Panc1 (cell line): ENCODE data around the gene VEZF1. TPM values are rescaled to one million over a fixed set of nuclear protein-coding genes. Genes with fewer than 3 reads are reported as not detected.

Source experiments
- ATAC-seq: fragments of 200-7000 bp; cut with Tn5 transposase; 2 replicates; pipeline ENCODE4 v1.9.1; 2020; ENCODE audit warnings: mild to moderate bottlenecking, moderate library complexity
- BruUV-seq: library from RNA; stranded (reverse); fragments of 400-500 nt; replicated peaks from 2 replicates; lab custom pipeline; 2021; lab: Mats Ljungman, UMichigan
- CTCF ChIA-PET: fragments of 300-600 bp; sonication (Branson Sonifier 250); formaldehyde crosslinking; loops from one replicate; lab custom pipeline; 2022; ENCODE audit warnings: antibody characterized with exemption; lab: Charles Lee
- POLR2A ChIA-PET: fragments of 300-600 bp; sonication (Branson Sonifier 250); formaldehyde crosslinking; loops from one replicate; lab custom pipeline; 2022; ENCODE audit warnings: antibody characterized with exemption; lab: Charles Lee
- DNase-seq: peaks from one replicate; pipeline ENCODE4 v3.0.0-alpha.2; 2010; ENCODE audit warnings: low read depth, low spot score
- H3K27ac ChIP-seq: 2 replicates; pipeline ENCODE4 v1.5.1; 2011; ENCODE audit warnings: mild to moderate bottlenecking, low read length, inconsistent platforms
- H3K27me3 ChIP-seq: fragments of 200-500 bp; sonication (Bioruptor generic); 2 replicates; pipeline ENCODE4 v1.6.0; 2014; ENCODE audit warnings: low read length, inconsistent platforms; ENCODE audit not compliant: control insufficient read depth, insufficient read depth
- H3K36me3 ChIP-seq: fragments of 200-500 bp; sonication (Bioruptor generic); 2 replicates; pipeline ENCODE4 v1.5.1; 2014; ENCODE audit warnings: inconsistent platforms, mild to moderate bottlenecking, low read length, moderate library complexity; ENCODE audit not compliant: control insufficient read depth, insufficient read depth
- H3K4me1 ChIP-seq: 2 replicates; pipeline ENCODE4 v1.5.1; 2011; ENCODE audit warnings: inconsistent platforms, mild to moderate bottlenecking, low read length, moderate library complexity; ENCODE audit not compliant: control insufficient read depth, insufficient read depth
- H3K4me3 ChIP-seq, 2 experiments: 2 replicates each; pipeline ENCODE4 v1.5.1; 2011 to 2012; ENCODE audit warnings: low read depth in 2 of 2, low read length in 2 of 2, mild to moderate bottlenecking in 2 of 2, inconsistent platforms in 1 of 2, moderate library complexity in 1 of 2
- H3K9me3 ChIP-seq: fragments of 200-500 bp; sonication (Bioruptor generic); 2 replicates; pipeline ENCODE4 v1.5.1; 2014; ENCODE audit warnings: low read depth, mild to moderate bottlenecking, inconsistent platforms, low read length, moderate library complexity; ENCODE audit not compliant: control insufficient read depth, insufficient read depth
- POLR2AphosphoS5 ChIP-seq: IDR thresholded peaks from 2 replicates; pipeline ENCODE4 v1.6.1; 2012; ENCODE audit warnings: mild to moderate bottlenecking, low read depth, low read length, moderate library complexity
- SIN3A ChIP-seq: IDR thresholded peaks from 2 replicates; pipeline ENCODE4 v1.6.1; 2012; ENCODE audit warnings: low read depth, mild to moderate bottlenecking, low read length, moderate library complexity, borderline replicate concordance; ENCODE audit not compliant: insufficient read depth
- TCF7L2 ChIP-seq: IDR thresholded peaks from 2 replicates; pipeline ENCODE4 v1.6.1; 2011; ENCODE audit warnings: mild to moderate bottlenecking, low read depth, low read length, inconsistent platforms
- in situ Hi-C: cut with HindIII; loops from 2 replicates; pipeline ENCODE4 v1.10.0; 2016; ENCODE audit warnings: low sequenced_read_pairs, low pct_unique_long_range_greater_than_20kb
- intact Hi-C: fragments of 100-400 bp; cut with micrococcal nuclease; formaldehyde crosslinking; loops from one replicate; pipeline ENCODE4 v1.10.0; 2022; ENCODE audit not compliant: unreplicated experiment
- total RNA-seq: library from RNA; stranded (reverse); gene quantifications from one replicate; pipeline ENCODE4 v1.2.1, GENCODE V29; 2021; ENCODE audit not compliant: unreplicated experiment
- TF ChIP-seq, protein P1 (sequence below): fragments of 450-650 bp; IDR thresholded peaks from 2 replicates; pipeline ENCODE4 v1.5.1; 2017; ENCODE audit warnings: mild to moderate bottlenecking
- TF ChIP-seq, protein P2 (sequence below), 2 experiments: IDR thresholded peaks; 2 replicates each; pipeline ENCODE4 v1.6.1; 2011 to 2012; ENCODE audit warnings: low read depth in 2 of 2, control low read depth in 1 of 2, low read length in 1 of 2, mild to moderate bottlenecking in 1 of 2, moderate library complexity in 1 of 2; ENCODE audit not compliant: insufficient read depth in 1 of 2

Gene VEZF1
- total RNA-seq, 1 experiment from 2014 or later = 73.5 TPM

DNA sequence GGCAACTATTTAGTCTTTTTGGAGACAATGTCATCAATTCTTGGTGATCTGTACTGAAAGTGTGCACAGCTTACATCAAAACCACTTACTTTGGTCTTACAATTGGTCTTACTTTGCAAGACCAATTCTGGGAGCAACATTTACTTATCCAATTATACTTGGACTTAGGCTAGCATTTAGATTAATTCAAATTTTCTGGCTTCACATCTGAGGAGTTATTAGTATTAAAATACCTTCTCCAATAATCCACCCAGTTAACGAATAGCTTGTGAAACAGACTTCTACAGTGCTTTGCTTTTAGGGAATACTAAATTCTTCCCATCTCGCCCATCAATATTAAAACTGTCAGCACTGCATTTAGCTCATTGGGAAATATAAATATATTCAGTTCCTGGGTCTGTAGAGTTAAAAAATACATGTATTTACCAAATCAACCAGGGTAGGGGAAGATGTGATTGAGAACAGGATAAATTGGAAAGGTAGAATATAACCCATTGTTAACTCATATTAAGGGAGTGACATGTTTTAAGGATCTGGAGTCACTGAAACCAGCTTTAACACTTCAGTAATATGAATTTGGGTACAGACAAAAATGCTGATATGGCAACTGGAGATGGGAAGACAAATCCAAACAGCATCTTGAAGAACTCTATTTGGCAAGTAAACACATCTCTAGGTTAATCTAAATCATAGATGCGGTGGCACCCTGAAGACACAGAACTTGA, 9.2 kb upstream of the VEZF1 start:
- no TSS peak for BruUV-seq
- CTCF ChIA-PET = no interaction called here
- Histone ChIP-seq H3K36me3 (peaks cover 52% of the 10 kb centered on the region), H3K4me3 (no peak overlapping the region), H3K27ac (no peak overlapping the region), H3K27me3 (no peaks in the 10 kb centered on the region), H3K9me3 (no peaks in the 10 kb centered on the region), H3K4me1 (peaks cover 79% of the 10 kb centered on the region)
- intact Hi-C loops (no loop called here), in situ Hi-C loops (loop anchor here (5.0 kb wide), 1 partner anchor 140 kb away; no protein-coding TSS in a partner anchor)
- ATAC-seq (no peak), DNase-seq (no peak)
- TF ChIP-seq POLR2AphosphoS5 (peak; percentile 26; the same call in 1 of the 2 replicates), TCF7L2 (no peak)
- POLR2A ChIA-PET = interaction anchor here (0.6 to 1.0 kb wide), 2 partner anchors 137 to 915 kb away, joined by 4 to 6 read pairs; no protein-coding TSS in a partner anchor

DNA sequence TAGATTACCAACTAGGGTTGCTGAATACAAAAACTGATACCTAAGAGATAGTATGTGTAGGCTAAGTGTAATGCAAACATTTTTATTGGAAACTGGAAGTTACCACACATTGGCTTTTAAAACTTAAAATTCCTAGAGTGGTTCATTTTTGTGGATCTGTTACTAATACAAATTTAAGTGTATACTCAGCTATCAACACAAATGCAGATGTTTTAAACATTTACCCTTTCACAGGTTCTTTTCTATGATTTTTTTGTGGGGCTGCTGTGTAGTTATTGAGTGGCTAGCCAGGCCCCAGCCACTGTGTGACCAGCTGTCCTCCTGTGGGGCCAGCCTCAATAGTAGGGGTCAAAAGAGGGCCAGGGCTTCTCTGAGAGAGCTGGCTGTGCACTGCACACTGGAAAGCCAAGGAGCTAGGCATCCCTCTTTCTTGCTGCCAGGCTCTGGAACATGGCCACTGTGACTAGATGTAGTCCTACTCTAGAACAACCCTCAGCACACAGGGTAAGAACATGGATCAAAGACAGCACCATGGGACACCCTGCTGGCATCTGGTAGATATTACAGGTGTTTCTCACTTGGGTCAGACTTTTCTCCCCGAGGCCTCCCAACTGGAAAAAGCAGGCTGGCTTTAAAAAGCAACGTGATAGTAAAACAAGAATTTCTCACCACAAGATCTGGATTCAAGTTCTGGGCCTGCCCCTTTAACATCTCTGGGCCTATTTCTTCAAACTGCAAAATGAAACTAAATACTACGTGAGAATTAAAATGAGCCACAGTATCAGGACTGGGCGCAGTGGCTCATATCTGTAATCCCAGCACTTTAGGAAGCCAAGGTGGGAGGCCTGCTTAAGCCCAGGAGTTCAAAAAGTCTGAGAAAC, 7.3 kb upstream of the VEZF1 start:
- no peaks in the 10 kb centered on the region for H3K9me3 ChIP-seq
- TF ChIP-seq, protein P1, sequence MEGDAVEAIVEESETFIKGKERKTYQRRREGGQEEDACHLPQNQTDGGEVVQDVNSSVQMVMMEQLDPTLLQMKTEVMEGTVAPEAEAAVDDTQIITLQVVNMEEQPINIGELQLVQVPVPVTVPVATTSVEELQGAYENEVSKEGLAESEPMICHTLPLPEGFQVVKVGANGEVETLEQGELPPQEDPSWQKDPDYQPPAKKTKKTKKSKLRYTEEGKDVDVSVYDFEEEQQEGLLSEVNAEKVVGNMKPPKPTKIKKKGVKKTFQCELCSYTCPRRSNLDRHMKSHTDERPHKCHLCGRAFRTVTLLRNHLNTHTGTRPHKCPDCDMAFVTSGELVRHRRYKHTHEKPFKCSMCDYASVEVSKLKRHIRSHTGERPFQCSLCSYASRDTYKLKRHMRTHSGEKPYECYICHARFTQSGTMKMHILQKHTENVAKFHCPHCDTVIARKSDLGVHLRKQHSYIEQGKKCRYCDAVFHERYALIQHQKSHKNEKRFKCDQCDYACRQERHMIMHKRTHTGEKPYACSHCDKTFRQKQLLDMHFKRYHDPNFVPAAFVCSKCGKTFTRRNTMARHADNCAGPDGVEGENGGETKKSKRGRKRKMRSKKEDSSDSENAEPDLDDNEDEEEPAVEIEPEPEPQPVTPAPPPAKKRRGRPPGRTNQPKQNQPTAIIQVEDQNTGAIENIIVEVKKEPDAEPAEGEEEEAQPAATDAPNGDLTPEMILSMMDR = peak; percentile 81
- TF ChIP-seq TCF7L2 = peak; percentile 38; the same call in 1 of the 2 replicates
- TF ChIP-seq, protein P2, sequence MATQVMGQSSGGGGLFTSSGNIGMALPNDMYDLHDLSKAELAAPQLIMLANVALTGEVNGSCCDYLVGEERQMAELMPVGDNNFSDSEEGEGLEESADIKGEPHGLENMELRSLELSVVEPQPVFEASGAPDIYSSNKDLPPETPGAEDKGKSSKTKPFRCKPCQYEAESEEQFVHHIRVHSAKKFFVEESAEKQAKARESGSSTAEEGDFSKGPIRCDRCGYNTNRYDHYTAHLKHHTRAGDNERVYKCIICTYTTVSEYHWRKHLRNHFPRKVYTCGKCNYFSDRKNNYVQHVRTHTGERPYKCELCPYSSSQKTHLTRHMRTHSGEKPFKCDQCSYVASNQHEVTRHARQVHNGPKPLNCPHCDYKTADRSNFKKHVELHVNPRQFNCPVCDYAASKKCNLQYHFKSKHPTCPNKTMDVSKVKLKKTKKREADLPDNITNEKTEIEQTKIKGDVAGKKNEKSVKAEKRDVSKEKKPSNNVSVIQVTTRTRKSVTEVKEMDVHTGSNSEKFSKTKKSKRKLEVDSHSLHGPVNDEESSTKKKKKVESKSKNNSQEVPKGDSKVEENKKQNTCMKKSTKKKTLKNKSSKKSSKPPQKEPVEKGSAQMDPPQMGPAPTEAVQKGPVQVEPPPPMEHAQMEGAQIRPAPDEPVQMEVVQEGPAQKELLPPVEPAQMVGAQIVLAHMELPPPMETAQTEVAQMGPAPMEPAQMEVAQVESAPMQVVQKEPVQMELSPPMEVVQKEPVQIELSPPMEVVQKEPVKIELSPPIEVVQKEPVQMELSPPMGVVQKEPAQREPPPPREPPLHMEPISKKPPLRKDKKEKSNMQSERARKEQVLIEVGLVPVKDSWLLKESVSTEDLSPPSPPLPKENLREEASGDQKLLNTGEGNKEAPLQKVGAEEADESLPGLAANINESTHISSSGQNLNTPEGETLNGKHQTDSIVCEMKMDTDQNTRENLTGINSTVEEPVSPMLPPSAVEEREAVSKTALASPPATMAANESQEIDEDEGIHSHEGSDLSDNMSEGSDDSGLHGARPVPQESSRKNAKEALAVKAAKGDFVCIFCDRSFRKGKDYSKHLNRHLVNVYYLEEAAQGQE (IDR thresholded peaks at IDR 0.05; ENCODE audit: insufficient read depth in 1 of 2, low read depth in 2 of 2, low read length in 1 of 2) = no peak
- TF ChIP-seq SIN3A = no peak
- peak; percentile 58 for TF ChIP-seq POLR2AphosphoS5
- no peak overlapping the region for H3K4me3 ChIP-seq
- no TSS peak for BruUV-seq
- intact Hi-C loops = loop anchor here (2.0 kb wide), 1 partner anchor 137 kb away; no protein-coding TSS in a partner anchor
- peaks cover 80% of the 10 kb centered on the region for H3K4me1 ChIP-seq
- no peaks in the 10 kb centered on the region for H3K27me3 ChIP-seq
- POLR2A ChIA-PET = interaction anchor here (0.7 to 1.2 kb wide), 3 partner anchors 9 to 120 kb away, joined by 3 to 4 read pairs (median 4); no protein-coding TSS in a partner anchor
- H3K27ac ChIP-seq = peak overlapping the region; percentile 73
- in situ Hi-C loops = loop anchor here (5.0 kb wide), 1 partner anchor 138 kb away; no protein-coding TSS in a partner anchor
- DNase-seq (peak; percentile 52), ATAC-seq (peak; percentile 75)
- CTCF ChIA-PET = interaction anchor here (0.6 to 1.8 kb wide), 3 partner anchors 136 to 159 kb away, joined by 5 to 9 read pairs (median 5); no protein-coding TSS in a partner anchor
- peaks cover 35% of the 10 kb centered on the region for H3K36me3 ChIP-seq
